COR-L47 (cell line): Measurements from ENCODE around the gene TTF2.

ENCODE experiments used
- DNase-seq: peaks from one replicate; lab custom pipeline; 2025; lab: John Stamatoyannopoulos, UW

Gene TTF2

GRCh38 chr1:117059678-117060440, at the start of gene TTF2:
TTF2 (plus strand) TSS chr1:117060326; CDS start chr1:117060347, 21 bp downstream.
- peak; percentile 97 for DNase-seq

GRCh38 chr1:117011334-117011733, 48.8 kb upstream of the TTF2 start:
- no peak for DNase-seq

- DNase-seq = no peak
These were observed 46.7 kb upstream of the TTF2 start for GRCh38 chr1:117013309-117013858.

DNA sequence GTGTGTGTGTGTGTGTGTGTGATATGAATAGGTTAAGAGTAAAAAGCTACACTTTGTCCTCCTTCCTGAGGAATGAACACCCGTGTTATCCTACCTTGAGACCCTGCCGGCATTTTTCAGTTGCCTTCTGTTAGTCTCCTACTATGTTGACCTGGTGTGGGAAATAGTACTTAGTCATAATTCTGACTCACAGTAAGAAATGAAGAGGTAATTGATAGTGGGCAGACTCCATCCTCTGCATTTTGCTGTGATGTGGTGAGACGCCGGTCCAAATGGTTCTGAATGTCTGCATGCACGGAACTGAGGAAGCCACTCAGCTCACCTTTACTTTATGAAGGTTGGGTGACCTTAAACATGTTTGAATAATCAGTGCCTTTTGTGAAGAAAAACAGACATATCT, 45.9 kb upstream of the TTF2 start:
- no peak for DNase-seq

- peak; percentile 38 for DNase-seq
These were observed 44.4 kb upstream of the TTF2 start for GRCh38 chr1:117015724-117016123.

DNA sequence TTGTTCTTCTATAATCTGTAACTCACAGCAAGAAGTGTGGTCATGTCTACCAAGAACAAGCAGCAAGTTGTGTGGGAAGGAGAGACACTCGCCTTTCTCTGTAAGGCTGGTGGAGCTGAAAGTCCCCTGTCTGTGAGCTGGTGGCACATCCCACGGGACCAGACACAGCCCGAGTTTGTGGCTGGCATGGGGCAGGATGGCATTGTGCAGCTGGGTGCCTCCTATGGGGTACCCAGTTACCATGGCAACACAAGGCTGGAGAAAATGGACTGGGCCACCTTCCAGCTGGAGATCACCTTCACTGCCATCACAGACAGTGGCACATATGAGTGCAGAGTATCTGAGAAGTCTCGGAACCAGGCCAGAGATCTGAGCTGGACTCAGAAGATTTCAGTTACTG, 43.1 kb upstream of the TTF2 start:
- no peak for DNase-seq

- DNase-seq = no peak
These were observed 42.5 kb upstream of the TTF2 start for GRCh38 chr1:117017648-117018047.

- no peak for DNase-seq
These were observed 39.5 kb upstream of the TTF2 start for GRCh38 chr1:117020526-117021156.

GRCh38 chr1:117022114-117022513, 38.0 kb upstream of the TTF2 start:
- no peak for DNase-seq

DNA sequence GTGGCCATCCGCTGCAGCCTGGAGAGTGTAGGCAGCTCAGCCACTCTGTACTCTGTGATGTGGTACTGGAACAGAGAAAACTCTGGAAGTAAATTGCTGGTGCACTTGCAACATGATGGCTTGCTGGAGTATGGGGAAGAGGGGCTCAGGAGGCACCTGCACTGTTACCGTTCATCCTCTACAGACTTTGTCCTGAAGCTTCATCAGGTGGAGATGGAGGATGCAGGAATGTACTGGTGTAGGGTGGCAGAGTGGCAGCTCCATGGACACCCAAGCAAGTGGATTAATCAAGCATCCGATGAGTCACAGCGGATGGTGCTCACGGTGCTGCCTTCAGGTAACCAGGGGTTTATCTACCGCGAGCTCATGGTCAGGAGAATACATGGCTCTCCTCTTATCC, 34.6 kb upstream of the TTF2 start:
- no peak for DNase-seq

- no peak for DNase-seq
These were observed 33.8 kb upstream of the TTF2 start for GRCh38 chr1:117026361-117026760.

GRCh38 chr1:117029685-117030084, 30.4 kb upstream of the TTF2 start:
- no peak for DNase-seq

- DNase-seq = no peak
These were observed 29.8 kb upstream of the TTF2 start for GRCh38 chr1:117030271-117030877.

DNA sequence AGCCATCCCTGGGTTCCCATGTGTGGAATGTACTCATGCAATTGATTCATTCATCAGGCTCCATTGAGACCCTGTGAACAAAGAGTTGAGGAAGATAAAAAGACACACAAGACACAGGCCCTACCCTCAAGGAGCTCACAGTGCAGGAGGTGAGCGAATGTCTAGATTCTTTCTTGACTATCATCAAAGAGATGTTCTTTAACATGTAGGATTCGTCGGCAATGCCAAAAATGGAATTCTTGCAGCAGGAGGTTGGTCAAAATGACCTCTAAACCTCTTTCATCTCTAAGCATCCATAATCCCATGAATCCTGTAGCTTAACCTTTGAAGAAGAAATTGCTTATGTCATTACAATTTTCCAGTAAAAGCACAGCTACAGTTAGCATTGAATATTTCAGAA, 27.9 kb upstream of the TTF2 start:
- DNase-seq = no peak

- DNase-seq = no peak
These were observed 27.2 kb upstream of the TTF2 start for GRCh38 chr1:117032681-117033539.

- DNase-seq = no peak
These were observed 26.4 kb upstream of the TTF2 start for GRCh38 chr1:117033772-117034171.

DNA sequence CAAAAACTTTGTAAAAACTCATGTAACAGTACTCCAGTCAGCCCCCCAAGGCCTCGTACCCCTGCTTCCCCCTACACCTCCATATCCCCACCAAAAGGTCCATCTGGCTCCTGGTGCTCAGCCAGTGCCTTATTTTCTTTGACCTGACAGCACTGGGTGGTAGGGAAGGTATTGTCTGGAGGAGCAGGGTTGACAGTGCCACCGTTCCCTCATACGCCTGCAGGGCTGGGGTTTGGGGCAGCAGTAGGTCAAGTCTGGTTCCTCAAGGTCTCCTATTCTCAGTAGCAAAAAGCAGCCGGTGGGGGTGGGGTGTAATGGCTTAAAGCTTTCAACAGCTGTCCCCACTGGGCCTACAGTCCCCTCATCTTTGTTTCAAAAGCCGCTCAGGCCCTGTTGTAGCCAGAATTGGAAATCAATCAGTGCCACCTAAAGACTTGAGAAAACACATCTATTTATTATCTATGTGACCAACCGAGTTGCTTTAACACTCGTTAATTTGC, 25.3 kb upstream of the TTF2 start:
- DNase-seq = no peak

DNA sequence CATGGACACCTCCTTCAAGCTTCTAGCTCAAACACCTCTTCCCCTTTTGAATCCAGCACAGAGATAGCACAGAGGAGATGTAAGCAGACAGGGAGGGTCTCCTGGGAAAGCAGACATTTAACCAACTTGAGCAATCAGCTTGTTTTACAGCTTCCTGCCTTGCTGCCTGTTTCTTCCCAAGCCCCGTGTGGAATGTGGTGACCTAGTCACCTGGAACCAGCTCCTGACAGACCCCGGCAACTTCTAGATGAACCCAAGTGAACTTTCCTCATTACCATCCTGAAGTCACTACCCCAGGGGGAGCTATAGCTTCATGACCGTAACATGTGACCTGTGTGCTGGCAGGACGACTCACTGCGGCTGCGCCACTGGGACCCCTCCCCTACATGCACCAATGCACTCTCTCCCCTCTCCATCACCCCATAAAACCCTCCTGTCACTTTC, 24.1 kb upstream of the TTF2 start:
- no peak for DNase-seq

GRCh38 chr1:117037802-117038201, 22.3 kb upstream of the TTF2 start:
- DNase-seq = no peak

GRCh38 chr1:117038236-117038635, 21.9 kb upstream of the TTF2 start:
- no peak for DNase-seq

DNA sequence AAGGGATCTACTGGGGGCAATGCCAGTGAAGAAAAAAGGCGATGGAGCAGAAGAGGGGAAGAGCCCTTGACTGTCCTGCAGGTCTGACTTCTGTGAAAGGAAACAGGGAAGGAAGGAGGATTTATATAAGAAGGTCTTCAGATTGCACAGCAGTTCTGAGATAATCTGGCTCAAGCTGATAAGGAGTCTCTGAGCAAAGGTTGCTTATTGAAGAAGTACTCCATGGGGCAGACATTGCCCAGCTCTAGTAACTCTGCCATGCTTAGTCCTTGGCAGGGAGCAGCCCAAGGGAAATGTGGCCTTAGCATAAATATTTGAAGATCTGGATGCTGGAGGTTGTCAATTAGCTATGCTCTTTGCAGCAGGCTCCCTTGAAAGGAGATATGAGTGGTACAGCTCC, 15.9 kb upstream of the TTF2 start:
- no peak for DNase-seq

- no peak for DNase-seq
These were observed 14.5 kb upstream of the TTF2 start for GRCh38 chr1:117045644-117046043.
